Osteocyte (in vitro differentiated cells): ENCODE data around the gene SRD5A3. TPM values are rescaled to one million over a fixed set of nuclear protein-coding genes. Genes with fewer than 3 reads are reported as not detected.

ENCODE experiments used
- DNase-seq: peaks from one replicate; pipeline ENCODE4 v3.0.0; 2021; ENCODE audit warnings: mixed read lengths; ENCODE audit not compliant: unreplicated experiment; ENCODE audit errors: extremely low spot score
- H3K27ac Mint-ChIP-seq: one replicate; pipeline ENCODE4 v1.8.0; 2021; ENCODE audit warnings: mild to moderate bottlenecking, mixed read lengths; ENCODE audit not compliant: unreplicated experiment
- H3K27me3 Mint-ChIP-seq: one replicate; pipeline ENCODE4 v1.8.0; 2021; ENCODE audit warnings: mixed read lengths; ENCODE audit not compliant: unreplicated experiment
- H3K36me3 Mint-ChIP-seq: one replicate; pipeline ENCODE4 v1.8.0; 2021; ENCODE audit warnings: mixed read lengths; ENCODE audit not compliant: unreplicated experiment
- H3K4me1 Mint-ChIP-seq: one replicate; pipeline ENCODE4 v1.8.0; 2021; ENCODE audit warnings: mixed read lengths; ENCODE audit not compliant: unreplicated experiment
- H3K4me3 Mint-ChIP-seq: one replicate; pipeline ENCODE4 v1.8.0; 2021; ENCODE audit warnings: mild to moderate bottlenecking, moderate library complexity, mixed read lengths; ENCODE audit not compliant: unreplicated experiment
- H3K9me3 Mint-ChIP-seq: one replicate; pipeline ENCODE4 v1.8.0; 2021; ENCODE audit warnings: mixed read lengths; ENCODE audit not compliant: unreplicated experiment
- total RNA-seq: library from RNA; stranded (reverse); gene quantifications from 2 replicates; pipeline ENCODE4 v1.2.1, GENCODE V29; 2021
- TF ChIP-seq, protein P1 (sequence below): fragments of 200-600 bp; sonication (generic); IDR thresholded peaks from 2 replicates; pipeline ENCODE4 v1.5.0; 2021; ENCODE audit warnings: antibody characterized with exemption, mild to moderate bottlenecking, moderate library complexity

Gene SRD5A3
- total RNA-seq, 1 donor from 2014 or later = 19.8 TPM

GRCh38 chr4:55372259-55372658 is 26.2 kb downstream of the SRD5A3 start:
- TF ChIP-seq, protein P1, sequence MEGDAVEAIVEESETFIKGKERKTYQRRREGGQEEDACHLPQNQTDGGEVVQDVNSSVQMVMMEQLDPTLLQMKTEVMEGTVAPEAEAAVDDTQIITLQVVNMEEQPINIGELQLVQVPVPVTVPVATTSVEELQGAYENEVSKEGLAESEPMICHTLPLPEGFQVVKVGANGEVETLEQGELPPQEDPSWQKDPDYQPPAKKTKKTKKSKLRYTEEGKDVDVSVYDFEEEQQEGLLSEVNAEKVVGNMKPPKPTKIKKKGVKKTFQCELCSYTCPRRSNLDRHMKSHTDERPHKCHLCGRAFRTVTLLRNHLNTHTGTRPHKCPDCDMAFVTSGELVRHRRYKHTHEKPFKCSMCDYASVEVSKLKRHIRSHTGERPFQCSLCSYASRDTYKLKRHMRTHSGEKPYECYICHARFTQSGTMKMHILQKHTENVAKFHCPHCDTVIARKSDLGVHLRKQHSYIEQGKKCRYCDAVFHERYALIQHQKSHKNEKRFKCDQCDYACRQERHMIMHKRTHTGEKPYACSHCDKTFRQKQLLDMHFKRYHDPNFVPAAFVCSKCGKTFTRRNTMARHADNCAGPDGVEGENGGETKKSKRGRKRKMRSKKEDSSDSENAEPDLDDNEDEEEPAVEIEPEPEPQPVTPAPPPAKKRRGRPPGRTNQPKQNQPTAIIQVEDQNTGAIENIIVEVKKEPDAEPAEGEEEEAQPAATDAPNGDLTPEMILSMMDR = no peak
- Mint-ChIP-seq H3K36me3 (peaks cover 10% of the 10 kb centered on the region), H3K4me1 (peaks cover 6% of the 10 kb centered on the region), H3K9me3 (no peaks in the 10 kb centered on the region), H3K4me3 (no peak overlapping the region), H3K27ac (no peak overlapping the region), H3K27me3 (no peaks in the 10 kb centered on the region)
- no peak for DNase-seq

GRCh38 chr4:55373461-55373860 is 27.4 kb downstream of the SRD5A3 start:
- Mint-ChIP-seq H3K36me3 (peaks cover 10% of the 10 kb centered on the region), H3K4me3 (no peak overlapping the region), H3K9me3 (no peaks in the 10 kb centered on the region), H3K4me1 (no peaks in the 10 kb centered on the region), H3K27me3 (no peaks in the 10 kb centered on the region), H3K27ac (no peak overlapping the region)
- no peak for DNase-seq
- TF ChIP-seq, protein P1 = no peak

DNA sequence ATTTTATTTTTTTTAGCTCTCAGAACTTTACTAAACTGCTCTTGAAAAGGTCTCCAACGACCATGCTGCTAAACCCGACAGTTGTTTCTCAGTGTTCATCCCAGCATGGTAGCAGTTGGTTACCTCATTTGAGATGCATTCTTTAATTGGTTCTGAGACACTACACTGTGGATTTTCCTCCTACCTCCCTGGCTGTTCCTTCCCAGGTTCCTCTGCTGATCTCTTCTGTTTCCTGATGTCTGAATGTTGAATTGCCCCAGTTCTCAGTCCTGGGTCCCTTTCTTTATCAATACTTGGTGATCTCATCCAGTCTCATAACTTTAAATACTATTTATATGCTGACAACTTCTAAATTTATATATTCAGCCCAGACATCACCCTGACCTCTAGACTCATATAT is 30.7 kb downstream of the SRD5A3 start:
- no peaks in the 10 kb centered on the region for H3K9me3 Mint-ChIP-seq
- H3K4me1 Mint-ChIP-seq = no peaks in the 10 kb centered on the region
- no peak overlapping the region for H3K4me3 Mint-ChIP-seq
- H3K36me3 Mint-ChIP-seq = peaks cover 4% of the 10 kb centered on the region
- no peak overlapping the region for H3K27ac Mint-ChIP-seq
- TF ChIP-seq, protein P1 = no peak
- H3K27me3 Mint-ChIP-seq = no peaks in the 10 kb centered on the region
- DNase-seq = no peak

DNA sequence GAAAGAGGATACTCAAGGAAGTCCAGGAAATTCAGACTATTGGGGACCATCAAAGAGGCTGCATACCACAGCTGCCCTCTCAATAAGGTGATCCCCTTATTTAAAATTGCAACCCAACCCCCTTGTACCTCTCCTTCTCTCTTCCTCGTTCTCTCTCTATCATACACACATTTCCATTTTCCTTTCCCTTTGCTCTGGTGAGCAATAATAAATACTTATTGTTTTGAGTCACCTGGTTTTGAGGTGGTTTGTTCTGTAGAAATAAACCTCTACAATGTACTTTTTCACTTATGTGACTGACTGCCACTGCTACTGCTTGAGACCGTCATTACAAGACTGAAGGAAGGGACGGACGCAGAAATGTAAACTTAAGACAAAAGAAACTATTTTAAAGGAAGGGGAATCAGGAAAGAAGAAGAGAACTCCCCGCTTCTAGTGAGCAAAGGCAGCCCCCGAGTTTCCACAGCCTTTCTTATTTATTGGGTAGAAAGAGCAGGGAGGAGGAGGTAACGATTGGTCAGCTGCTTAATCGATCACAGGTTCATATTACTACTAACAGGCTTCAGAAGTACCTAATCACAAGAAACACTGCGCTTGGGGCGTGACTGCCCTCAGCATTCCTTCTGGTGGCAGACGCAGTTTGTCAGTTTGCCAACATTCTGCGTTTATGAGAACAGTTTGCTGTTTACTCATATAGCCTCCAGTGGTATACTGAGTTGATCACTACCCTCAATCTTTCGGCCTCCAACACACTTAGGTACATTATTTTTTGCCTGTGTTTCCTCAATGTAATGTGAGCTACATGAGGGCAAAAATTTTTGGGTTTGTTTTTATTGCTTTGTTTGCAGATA is 32.8 kb downstream of the SRD5A3 start:
- DNase-seq = no peak
- Mint-ChIP-seq H3K27me3 (no peaks in the 10 kb centered on the region), H3K9me3 (no peaks in the 10 kb centered on the region), H3K4me3 (no peak overlapping the region), H3K36me3 (peaks cover 4% of the 10 kb centered on the region), H3K27ac (no peak overlapping the region), H3K4me1 (no peaks in the 10 kb centered on the region)
- TF ChIP-seq, protein P1 = no peak

DNA sequence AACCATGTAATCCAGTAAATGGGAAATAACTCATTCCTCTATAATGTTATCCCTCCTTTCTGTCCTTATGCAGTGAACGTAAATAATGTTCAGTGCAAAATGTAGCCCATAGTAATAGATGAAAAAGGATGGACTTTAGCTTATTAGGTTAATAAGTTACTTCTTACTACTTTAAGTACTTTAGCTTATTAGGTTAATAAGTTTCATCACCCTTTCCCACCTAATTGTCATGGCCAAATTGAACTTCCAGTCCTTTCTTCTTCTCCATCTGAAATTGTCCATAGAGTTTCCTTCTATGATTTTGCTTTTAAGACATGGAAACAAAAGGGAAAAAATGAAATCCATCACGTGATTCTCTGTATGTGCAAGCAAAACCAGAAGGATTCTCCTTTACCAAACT is 34.5 kb downstream of the SRD5A3 start:
- H3K4me3 Mint-ChIP-seq = no peak overlapping the region
- no peaks in the 10 kb centered on the region for H3K36me3 Mint-ChIP-seq
- H3K27ac Mint-ChIP-seq = no peak overlapping the region
- H3K27me3 Mint-ChIP-seq = no peaks in the 10 kb centered on the region
- no peaks in the 10 kb centered on the region for H3K4me1 Mint-ChIP-seq
- H3K9me3 Mint-ChIP-seq = no peaks in the 10 kb centered on the region
- DNase-seq = no peak
- TF ChIP-seq, protein P1 = no peak
